NOMO-1 treated with DMSO at 0.1 percent for 48 hours (cell line): Measurements from ENCODE around the gene PLXNB1.

ENCODE experiments used
- DNase-seq: peaks from one replicate; lab custom pipeline; 2025; ENCODE audit not compliant: unreplicated experiment; lab: John Stamatoyannopoulos, UW

Gene PLXNB1

DNA sequence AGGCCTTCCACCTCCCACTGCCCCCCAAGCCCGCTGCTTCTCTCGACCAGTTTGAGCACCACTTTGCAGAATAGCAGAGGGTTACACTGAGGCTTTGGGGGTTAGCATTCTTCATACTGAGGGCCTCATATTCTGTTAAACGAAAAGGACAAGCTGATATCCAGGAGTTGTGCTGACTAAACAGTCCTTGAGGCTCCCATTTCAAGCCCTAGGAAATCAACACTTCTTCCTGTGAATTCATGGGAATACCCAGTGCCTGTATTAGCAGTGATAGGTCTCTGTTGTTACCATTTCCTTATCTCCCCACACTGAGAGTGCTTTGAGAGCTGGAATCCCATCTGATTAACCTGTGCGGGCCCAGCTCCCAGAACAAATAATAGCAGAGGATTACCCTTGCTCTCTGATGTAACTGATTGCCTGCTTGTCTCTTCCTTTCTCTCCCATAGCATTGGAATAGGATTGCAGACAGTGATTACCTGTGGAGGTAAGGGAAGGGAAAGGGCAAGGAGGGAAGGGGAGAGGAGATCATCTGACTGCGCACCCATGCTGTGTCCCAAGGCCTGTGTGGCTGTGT, 56.9 kb downstream of the PLXNB1 start:
- no peak for DNase-seq

DNA sequence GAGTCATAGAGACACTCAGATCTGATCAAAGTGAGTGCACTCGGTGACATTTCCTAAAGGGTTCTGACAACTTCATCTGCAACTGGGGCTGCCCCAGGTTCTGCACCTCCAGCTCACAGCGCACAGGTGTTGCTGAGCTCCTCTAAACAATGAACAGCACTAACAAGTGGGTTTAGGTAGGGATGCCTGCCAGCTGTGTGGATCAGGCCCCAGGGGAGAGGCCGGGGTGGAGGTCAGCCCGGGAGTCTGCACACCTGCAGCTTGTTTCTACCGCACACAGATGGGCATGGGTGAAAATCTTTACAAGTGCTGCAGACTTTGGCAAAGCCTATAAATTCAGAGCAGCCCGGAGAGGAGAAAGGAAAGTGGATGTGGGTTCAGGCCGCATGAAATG, 57.5 kb downstream of the PLXNB1 start:
- DNase-seq = no peak

DNA sequence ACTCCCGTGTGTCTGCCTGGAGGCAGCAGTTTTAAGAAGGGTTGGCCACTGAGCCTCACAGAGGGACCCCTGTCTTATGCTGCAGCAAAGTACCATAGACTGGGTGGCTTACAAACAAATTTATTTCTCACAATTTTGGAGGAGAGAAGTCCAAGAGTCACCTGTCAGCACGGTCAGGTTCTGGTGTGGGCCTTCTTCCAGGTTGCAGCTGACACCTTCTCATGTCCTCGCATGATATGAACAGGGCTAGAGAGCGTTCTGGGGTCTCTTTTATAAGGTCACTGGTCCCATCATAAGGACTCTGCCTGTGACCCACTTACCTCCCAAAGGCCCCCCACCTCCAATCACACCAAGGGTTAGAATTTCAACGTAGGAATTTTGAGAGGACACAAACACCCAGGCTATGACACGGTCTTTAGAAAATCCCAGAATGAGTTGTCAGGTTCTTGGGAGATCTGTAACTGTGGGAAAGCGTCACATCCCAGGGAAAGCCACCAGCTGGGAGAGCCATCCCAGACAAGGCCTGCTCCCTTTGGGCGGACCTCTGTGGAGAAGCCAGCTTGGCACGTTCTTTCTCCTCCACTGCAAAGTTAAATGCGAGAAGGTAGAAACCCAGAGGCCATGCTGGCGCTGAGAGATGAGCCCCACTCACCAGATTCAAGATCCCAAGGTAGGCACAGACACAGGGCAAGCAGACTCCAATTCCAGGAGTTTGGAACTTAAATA, 58.1 kb downstream of the PLXNB1 start, which contains the start of gene FBXW12:
Gene FBXW12 (plus strand): TSS at position 569 of the 726 bp plus-strand sequence. CDS start 549 bp downstream, outside the sequence.
- DNase-seq = no peak

DNA sequence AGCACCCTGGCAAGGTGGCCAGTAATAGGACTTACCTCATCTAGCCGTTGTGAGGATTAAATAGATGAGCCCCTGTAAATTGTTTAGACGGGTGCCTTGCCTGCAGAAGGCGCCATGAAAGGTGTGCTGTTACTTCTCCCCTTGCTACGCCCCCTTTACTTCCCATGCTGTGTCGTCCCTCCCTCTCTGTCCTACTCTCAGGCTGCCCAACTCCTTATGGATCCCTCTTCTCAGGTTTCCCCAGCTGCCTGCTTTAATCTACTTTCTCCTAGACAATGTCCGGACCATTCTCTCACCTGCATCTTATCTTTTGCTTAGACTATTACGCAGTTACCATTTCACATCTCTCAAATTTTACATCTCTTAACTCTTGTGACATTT, 59.6 kb downstream of the PLXNB1 start:
- DNase-seq = no peak

DNA sequence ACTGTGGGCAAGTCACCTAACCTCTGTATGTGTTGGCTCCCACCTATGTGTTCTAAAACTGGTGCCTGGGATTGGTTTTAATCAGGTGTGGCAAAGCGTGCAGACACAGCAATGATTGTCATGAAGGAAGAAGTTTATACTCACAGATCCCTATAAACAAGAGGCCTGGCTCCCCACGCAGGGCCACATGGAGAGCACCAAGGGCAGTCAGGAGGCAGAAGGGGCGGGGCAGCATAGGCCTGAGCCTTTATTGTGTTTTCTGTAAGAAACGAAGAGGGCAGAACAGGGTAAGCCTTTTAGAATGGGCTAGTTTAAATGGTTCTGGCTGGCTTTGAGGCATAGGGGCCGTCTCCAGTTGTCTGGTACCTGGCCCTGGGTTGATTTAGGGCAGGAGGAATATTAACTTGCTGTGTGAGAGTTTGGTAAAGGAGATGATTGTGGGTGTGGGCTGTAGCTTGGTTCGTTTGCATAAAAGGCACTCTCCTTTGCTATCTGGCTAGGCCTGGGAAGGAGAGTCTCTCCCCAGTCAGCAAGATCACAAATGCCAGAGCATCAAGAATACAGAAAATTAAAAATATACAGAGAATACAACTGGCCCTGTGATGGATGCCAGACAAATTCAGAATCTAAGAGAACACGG, 60.1 kb downstream of the PLXNB1 start:
- DNase-seq = no peak

DNA sequence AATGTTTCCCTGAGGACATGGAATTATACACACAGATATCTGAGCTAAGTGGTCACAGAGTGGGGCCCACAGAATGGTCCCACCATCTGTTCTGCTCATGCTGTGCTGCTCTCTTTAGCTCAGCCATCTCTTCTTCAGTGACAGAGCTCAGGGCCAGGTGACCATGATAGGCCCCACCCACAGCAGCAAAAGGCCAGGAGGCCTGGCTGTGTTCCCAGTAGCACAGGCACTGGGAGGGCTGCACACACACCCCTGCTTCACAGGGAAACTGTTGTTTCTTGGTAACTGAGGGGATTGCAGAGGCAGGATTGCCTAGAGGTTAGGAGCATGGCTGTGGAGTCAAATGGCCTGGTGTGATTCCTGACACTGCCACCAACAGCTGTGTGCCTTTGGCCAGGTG, 62.7 kb downstream of the PLXNB1 start:
- DNase-seq = no peak

DNA sequence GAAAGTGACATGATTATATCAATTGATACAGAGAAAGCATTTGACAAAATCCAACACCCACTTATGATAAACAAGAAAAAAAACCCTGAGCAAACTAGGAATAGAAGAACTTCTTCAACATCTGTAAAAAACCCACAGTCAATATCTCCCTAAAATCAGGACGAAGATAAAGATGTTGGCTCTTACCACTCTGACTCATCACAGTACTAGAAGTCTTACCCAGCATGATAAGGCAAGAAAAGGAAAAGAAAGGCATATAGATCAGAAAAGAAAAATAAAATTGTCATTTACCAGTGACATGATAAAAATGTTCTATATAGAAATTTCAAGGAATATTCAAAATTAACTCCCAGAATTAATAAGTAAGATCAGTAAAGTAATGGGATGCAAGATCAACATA, 65.0 kb downstream of the PLXNB1 start:
- no peak for DNase-seq

DNA sequence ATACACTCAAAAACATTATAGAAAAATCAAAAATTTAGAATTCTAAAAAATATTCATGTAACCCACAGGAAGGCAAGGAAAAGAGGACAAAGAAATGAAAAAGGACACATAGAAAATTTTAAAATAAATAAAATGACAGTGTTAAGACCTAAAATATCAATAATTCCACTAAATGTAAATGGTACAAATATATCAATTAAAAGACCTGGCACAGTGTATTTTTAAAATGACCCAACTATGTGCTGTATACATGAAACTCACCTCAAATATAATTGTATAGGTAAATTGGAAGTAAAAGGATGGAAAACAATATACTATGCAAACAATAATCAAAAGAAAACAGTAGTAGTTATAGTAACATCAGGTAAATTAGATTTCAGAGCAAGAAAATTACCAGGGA, 68.0 kb downstream of the PLXNB1 start:
- DNase-seq = no peak

DNA sequence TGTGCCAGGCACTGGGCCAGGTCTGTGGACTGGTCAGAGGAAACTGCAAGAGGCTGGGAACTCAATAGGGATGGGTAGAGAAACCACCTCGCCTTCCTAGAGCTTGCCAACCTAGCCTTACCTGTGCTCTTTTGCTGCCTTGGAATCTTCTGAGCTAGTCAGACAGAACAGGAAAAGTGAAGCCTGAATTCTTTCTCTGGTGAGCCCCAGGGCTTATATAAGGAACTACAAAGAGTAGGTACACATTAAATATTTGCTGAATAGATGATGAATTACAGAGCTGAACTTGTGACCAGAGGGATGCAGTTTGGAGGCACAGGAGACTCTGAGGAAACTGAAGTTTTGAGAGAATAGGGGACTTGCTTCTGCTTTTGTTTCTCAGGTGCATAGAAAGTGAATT, 73.5 kb downstream of the PLXNB1 start:
- no peak for DNase-seq

DNA sequence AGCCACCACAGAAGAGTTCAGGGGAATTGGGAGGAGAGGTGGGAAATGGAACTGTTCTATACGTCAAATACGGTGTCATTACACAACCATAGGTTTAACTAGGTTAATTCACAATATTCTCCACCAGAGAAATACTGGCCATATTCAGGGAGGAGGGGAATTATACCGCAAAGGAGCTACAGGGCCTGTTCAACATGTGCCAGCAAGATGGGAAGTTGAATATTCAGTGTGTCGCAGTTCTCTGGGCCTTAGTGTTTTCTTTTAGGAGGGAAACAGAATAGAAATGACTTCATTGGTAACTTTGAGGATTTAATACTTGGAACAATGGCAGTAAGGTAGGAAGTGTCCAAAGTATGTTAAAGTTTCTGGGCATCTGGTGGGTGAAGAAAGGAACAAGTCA, 75.9 kb downstream of the PLXNB1 start:
- DNase-seq = no peak
